Body of pancreas (tissue), 4 donors: ENCODE measurements around the gene GABRA4.

Source experiments
- CTCF ChIP-seq, 7 experiments: fragments of 450-650 bp in 4 of 7; fragments of 200-600 bp in 3 of 7; sonication (generic) in 3 of 7; IDR thresholded peaks; one replicate each; pipeline ENCODE4 v1.5.1; 2016 to 2019; ENCODE audit warnings: antibody characterized with exemption in 7 of 7
- POLR2A ChIP-seq, 3 donors: fragments of 450-650 bp; IDR thresholded peaks; one replicate each; pipeline ENCODE4 v1.6.1; 2016; ENCODE audit warnings: antibody characterized with exemption in 3 of 3, mild to moderate bottlenecking in 2 of 3

GRCh38 chr4:46930891-46931290 is 62.5 kb downstream of the GABRA4 start:
- TF ChIP-seq CTCF (IDR thresholded peaks at IDR 0.05): no peak
- TF ChIP-seq POLR2A (IDR thresholded peaks at IDR 0.05): no peak
